ENCODE measurements around the gene ZBED4. TPM values are rescaled to one million over a fixed set of nuclear protein-coding genes. Genes with fewer than 3 reads are reported as not detected.

Gene ZBED4
- total RNA-seq, 4 donors from 2014 or later, result 19.9 to 30.7 (median 24.9) TPM

DNA sequence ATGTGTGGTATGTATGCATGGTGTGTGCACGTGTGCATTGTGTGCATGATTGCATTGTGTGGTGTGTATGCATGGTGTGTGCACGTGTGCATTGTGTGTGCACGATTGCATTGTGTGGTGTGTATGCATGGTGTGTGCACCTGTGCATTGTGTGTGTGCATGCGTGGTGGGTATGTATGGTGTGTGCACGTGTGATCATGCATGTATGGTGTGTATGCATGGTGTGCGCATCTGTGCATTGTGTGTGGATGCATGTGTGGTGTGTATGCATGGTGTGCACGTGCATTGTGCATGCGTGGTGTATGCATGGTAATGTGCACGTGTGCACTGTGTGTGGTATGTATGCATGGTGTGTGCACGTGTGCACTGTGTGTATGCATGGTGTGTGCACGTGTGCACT is 47.8 kb downstream of the ZBED4 start:
- in situ Hi-C loops (cut with MboI; ENCODE audit: low pct_ligation_motif_present in 1 of 4, low pct_unique_long_range_greater_than_20kb in 1 of 4, low sequenced_read_pairs in 3 of 4), result no loop called here
- intact Hi-C loops (cut with DNase I; ENCODE audit: low total_unique reads), result no loop called here
- TF ChIP-seq POLR2AphosphoS5 (IDR thresholded peaks at IDR 0.05) (no peak), EP300 (IDR thresholded peaks at IDR 0.05; ENCODE audit: low read depth) (no peak), POLR2A (IDR thresholded peaks at IDR 0.05) (no peak)
- TF ChIP-seq, protein P1, sequence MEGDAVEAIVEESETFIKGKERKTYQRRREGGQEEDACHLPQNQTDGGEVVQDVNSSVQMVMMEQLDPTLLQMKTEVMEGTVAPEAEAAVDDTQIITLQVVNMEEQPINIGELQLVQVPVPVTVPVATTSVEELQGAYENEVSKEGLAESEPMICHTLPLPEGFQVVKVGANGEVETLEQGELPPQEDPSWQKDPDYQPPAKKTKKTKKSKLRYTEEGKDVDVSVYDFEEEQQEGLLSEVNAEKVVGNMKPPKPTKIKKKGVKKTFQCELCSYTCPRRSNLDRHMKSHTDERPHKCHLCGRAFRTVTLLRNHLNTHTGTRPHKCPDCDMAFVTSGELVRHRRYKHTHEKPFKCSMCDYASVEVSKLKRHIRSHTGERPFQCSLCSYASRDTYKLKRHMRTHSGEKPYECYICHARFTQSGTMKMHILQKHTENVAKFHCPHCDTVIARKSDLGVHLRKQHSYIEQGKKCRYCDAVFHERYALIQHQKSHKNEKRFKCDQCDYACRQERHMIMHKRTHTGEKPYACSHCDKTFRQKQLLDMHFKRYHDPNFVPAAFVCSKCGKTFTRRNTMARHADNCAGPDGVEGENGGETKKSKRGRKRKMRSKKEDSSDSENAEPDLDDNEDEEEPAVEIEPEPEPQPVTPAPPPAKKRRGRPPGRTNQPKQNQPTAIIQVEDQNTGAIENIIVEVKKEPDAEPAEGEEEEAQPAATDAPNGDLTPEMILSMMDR (IDR thresholded peaks at IDR 0.05), result no peak
- no peaks in the 10 kb centered on the region for H3K4me1 ChIP-seq
- peaks cover 0 to 16% (median 7%) of the 10 kb centered on the region in 4 donors for H3K36me3 ChIP-seq
- no peak overlapping the region for H3K4me3 ChIP-seq
- no peaks in the 10 kb centered on the region for H3K27me3 ChIP-seq
- no peak for DNase-seq
- no peaks in the 10 kb centered on the region for H3K9me3 ChIP-seq
- no peak overlapping the region for H3K27ac ChIP-seq
- WGBS, 2 donors (ENCODE audit: low coverage in 1 of 2), result 93% methylated on average over 5 to 11 of the region's 11 CpGs

DNA sequence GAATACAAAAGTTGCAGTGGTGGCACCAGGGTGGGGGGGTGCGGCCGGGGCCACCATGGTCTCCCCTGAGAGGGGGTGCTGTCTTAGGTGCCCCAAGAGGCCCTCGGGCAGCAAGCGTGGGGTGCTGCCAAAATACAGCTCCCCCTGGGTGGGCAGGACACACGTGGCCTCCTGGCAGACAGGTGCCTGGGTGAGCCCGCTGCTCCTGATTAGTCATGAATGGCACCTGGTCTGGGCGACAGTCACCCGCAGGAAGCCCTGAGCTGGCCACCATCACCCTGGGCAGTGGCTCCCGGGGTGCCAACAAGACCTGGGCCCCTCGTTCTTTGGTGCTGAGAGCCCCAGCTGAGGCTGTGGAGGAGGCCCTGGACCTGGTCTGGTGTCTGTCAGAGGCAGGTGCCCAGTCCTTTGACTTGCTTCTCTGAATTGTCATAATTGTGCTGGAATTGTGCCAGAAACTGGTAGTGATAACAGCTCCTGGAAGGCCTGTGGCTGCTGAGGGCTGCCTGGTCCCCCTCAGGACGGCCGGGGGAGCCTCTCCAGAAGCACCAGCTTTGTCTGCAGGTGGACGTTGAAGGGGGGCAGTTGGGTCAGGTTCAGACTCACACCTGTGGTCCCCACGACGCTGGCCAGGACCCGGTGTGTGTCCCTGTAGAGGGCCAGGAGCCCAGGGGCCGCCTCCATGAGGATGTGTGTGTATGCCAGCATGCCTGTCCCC is 49.8 kb downstream of the ZBED4 start:
- no peak overlapping the region for H3K4me3 ChIP-seq
- H3K4me1 ChIP-seq, result no peaks in the 10 kb centered on the region
- in situ Hi-C loops (cut with MboI; ENCODE audit: low pct_ligation_motif_present in 1 of 4, low pct_unique_long_range_greater_than_20kb in 1 of 4, low sequenced_read_pairs in 3 of 4) (no loop called here), intact Hi-C loops (cut with DNase I; ENCODE audit: low total_unique reads) (no loop called here)
- TF ChIP-seq POLR2A (IDR thresholded peaks at IDR 0.05) (no peak), POLR2AphosphoS5 (IDR thresholded peaks at IDR 0.05) (no peak), EP300 (IDR thresholded peaks at IDR 0.05; ENCODE audit: low read depth) (no peak)
- TF ChIP-seq, protein P1 (IDR thresholded peaks at IDR 0.05), result no peak
- WGBS, 2 donors (ENCODE audit: low coverage in 1 of 2), result 94% methylated on average over 11 of the region's 17 CpGs; no CpG with 5 or more reads in 1 of the 2 donors
- H3K27me3 ChIP-seq, result no peaks in the 10 kb centered on the region
- H3K27ac ChIP-seq, result no peak overlapping the region
- H3K9me3 ChIP-seq, result no peaks in the 10 kb centered on the region
- no peak for DNase-seq
- peaks cover 0 to 18% (median 10%) of the 10 kb centered on the region in 4 donors for H3K36me3 ChIP-seq

DNA sequence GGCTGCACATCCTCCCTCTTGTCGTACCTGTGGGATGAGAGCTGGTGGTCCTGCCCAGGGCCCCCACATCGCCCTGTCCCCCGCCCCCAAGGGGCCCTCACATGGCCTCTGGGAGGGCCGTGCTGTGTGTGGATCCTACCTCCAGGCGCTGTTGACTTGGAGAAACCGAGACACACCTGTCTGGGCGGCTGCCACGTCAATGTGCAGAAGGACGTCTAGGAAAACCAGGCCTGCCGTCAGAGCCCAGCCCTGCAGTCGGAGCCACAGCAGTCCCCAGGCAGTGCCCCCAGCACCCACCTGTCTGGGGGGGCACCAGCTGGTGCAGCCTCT is 50.4 kb downstream of the ZBED4 start:
- TF ChIP-seq, protein P1 (IDR thresholded peaks at IDR 0.05), result no peak
- TF ChIP-seq POLR2A (IDR thresholded peaks at IDR 0.05), result no peak
- TF ChIP-seq POLR2AphosphoS5 (IDR thresholded peaks at IDR 0.05), result no peak
- TF ChIP-seq EP300 (IDR thresholded peaks at IDR 0.05; ENCODE audit: low read depth), result no peak
- Histone ChIP-seq H3K27ac (no peak overlapping the region), H3K36me3 (peaks cover 0 to 19% (median 11%) of the 10 kb centered on the region in 4 donors), H3K4me1 (no peaks in the 10 kb centered on the region), H3K27me3 (no peaks in the 10 kb centered on the region), H3K9me3 (no peaks in the 10 kb centered on the region), H3K4me3 (no peak overlapping the region)
- intact Hi-C loops (cut with DNase I; ENCODE audit: low total_unique reads) (no loop called here), in situ Hi-C loops (cut with MboI; ENCODE audit: low pct_ligation_motif_present in 1 of 4, low pct_unique_long_range_greater_than_20kb in 1 of 4, low sequenced_read_pairs in 3 of 4) (no loop called here)
- DNase-seq, result no peak
- 93% methylated on average over 10 of the region's 11 CpGs; no CpG with 5 or more reads in 1 of the 2 donors for whole genome bisulfite sequencing, 2 donors (ENCODE audit: low coverage in 1 of 2)

DNA sequence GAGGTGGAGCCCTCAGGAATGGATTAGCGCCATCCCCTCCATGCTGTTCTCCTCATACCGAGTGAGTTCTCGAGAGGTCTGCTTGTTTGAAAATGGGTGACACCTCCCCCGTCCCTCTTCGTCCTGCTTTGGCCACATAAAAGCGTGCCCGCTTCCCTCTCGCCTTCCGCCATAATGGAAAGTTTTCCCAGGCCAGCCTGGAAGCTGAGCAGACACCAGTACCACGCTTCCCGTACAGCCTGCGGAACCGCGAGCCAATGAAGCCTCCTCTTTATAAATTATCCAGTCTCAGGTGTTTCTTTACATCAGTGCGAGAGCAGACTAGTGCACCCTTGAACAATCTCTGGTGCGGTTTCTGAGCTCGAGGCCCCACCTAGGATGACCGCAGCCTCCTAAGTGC is 51.8 kb downstream of the ZBED4 start:
- TF ChIP-seq POLR2AphosphoS5 (IDR thresholded peaks at IDR 0.05) (no peak), EP300 (IDR thresholded peaks at IDR 0.05; ENCODE audit: low read depth) (no peak), POLR2A (IDR thresholded peaks at IDR 0.05) (no peak)
- TF ChIP-seq, protein P1 (IDR thresholded peaks at IDR 0.05), result no peak
- Histone ChIP-seq H3K4me1 (no peaks in the 10 kb centered on the region), H3K4me3 (no peak overlapping the region), H3K27me3 (no peaks in the 10 kb centered on the region), H3K27ac (no peak overlapping the region), H3K36me3 (peaks cover 0 to 21% (median 11%) of the 10 kb centered on the region in 4 donors), H3K9me3 (no peaks in the 10 kb centered on the region)
- 92 to 95% methylated on average over 5 to 18 of the region's 18 CpGs for WGBS, 2 donors (ENCODE audit: low coverage in 1 of 2)
- intact Hi-C loops (cut with DNase I; ENCODE audit: low total_unique reads) (no loop called here), in situ Hi-C loops (cut with MboI; ENCODE audit: low pct_ligation_motif_present in 1 of 4, low pct_unique_long_range_greater_than_20kb in 1 of 4, low sequenced_read_pairs in 3 of 4) (no loop called here)
- no peak for DNase-seq

Data from transverse colon (tissue), 4 donors.